Measurements from ENCODE around the gene TLE2. TPM values are rescaled to one million over a fixed set of nuclear protein-coding genes. Genes with fewer than 3 reads are reported as not detected.

Gene TLE2
- polyA plus RNA-seq, 1 of the 3 experiments (the other 2 are of a cell fraction) = 2.3 TPM

DNA sequence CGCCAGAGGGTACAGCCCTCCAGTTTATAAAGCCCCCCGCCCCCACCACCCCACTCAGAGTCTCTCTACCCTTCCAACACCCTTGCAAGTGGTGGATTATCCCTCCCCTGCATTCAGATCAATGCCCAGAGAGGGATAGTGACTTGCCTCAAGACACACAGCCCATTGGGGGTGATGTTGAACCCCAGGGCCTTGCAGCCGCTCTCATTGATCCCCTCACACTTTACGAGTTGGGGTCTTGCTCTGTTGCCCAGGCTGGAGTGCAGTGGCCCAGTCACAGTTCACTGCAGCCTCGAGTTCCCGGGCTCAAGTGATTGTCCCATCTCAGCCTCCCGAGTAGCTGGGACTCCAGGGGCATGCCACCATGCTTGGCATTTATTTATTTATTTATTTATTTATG is 11.2 kb downstream of the TLE2 start:
- Histone ChIP-seq H3K27me3 (ENCODE audit: insufficient read depth) (peaks cover 26% of the 10 kb centered on the region; the same call in 1 of the 2 replicates), H4K20me1 (ENCODE audit: insufficient read depth) (no peaks in the 10 kb centered on the region), H3F3A (replicated peaks; ENCODE audit: insufficient read depth) (peaks cover 11% of the 10 kb centered on the region), H3K27ac (ENCODE audit: low read depth in 2 of 2, low read length in 1 of 2) (no peak overlapping the region), H3K9ac (no peak overlapping the region), H3K79me2 (ENCODE audit: insufficient read depth) (no peaks in the 10 kb centered on the region), H3K4me2 (no peak overlapping the region), H3K9me3 (no peaks in the 10 kb centered on the region), H3K36me3 (replicated peaks in 1 of 2; ENCODE audit: control insufficient read depth in 1 of 2, insufficient read depth in 2 of 2, low read length in 1 of 2) (no peaks in the 10 kb centered on the region), H3K4me3 (ENCODE audit: low read depth in 2 of 2, low read length in 1 of 2) (no peak overlapping the region), H2AFZ (ENCODE audit: low read depth) (no peak overlapping the region), H3K9me2 (no peaks in the 10 kb centered on the region), H3K4me1 (ENCODE audit: control insufficient read depth in 1 of 2, insufficient read depth in 2 of 2, low read depth in 1 of 2, low read length in 1 of 2) (no peaks in the 10 kb centered on the region)
- 43% methylated on average over 7 of the region's 7 CpGs for WGBS (ENCODE audit: low lambda C conversion rate)
- POLR2A ChIA-PET = no interaction called here
- CTCF ChIA-PET = no interaction called here
- no peak for TF ChIP-seq TAF1 (IDR thresholded peaks at IDR 0.05; ENCODE audit: borderline replicate concordance, low read depth, low read length)
- TF ChIP-seq TCF12 (IDR thresholded peaks at IDR 0.05) = no peak
- no peak for TF ChIP-seq CHD2 (IDR thresholded peaks at IDR 0.05; ENCODE audit: low read length, partially characterized antibody)
- DNase-seq = no peak

DNA sequence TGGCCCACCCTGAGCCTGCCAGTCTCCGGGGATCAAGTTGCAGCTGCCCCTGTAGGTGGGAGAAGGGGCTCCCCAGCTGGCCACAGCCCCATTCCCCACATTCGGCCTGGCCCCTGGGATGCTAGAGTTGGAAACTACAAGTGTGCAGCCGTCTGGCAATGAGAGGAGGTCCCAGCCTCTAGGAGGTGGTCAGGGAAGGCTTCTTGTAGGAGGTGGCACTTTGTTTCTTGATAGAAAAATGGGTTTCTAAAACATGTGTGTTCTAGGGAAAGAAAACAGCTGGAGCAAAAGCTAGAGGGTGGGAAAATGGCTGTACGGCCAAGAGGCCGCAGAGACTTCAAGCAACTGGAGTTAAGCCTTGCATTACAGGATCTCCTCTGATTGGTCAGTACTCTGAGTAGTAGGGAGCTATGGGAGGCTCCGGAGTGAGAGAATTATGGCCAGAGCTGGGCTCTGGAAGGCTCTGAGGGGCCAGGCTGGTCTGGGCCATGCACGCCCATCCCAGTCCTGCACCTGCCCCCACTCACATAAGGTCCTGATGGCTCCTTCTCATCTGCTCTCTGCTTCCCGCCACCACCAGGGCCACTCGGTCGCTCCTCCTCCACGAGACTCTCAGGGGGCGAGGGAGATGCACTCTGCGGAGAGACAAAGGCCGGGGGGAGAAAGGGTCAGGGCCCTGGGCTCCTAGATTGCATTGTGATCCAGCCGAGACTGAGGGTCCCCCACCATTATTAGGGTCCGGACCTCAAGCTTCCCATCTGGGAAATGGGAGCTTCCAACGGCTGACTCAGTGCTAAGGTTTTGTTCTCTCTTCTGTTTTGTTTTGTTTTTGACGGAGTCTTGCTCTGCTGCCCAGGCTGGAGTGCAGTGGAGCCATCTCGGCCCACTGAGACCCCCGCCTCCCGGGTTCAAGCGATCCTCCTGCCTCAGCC is 13.7 kb downstream of the TLE2 start:
- Histone ChIP-seq H3K9me2 (no peaks in the 10 kb centered on the region), H3K9me3 (no peaks in the 10 kb centered on the region), H3K27me3 (ENCODE audit: insufficient read depth) (peaks cover 21% of the 10 kb centered on the region), H3K4me3 (ENCODE audit: low read depth in 2 of 2, low read length in 1 of 2) (no peak overlapping the region), H4K20me1 (ENCODE audit: insufficient read depth) (no peaks in the 10 kb centered on the region), H2AFZ (ENCODE audit: low read depth) (no peak overlapping the region), H3F3A (replicated peaks; ENCODE audit: insufficient read depth) (peaks cover 6% of the 10 kb centered on the region), H3K36me3 (replicated peaks in 1 of 2; ENCODE audit: control insufficient read depth in 1 of 2, insufficient read depth in 2 of 2, low read length in 1 of 2) (no peaks in the 10 kb centered on the region), H3K9ac (no peak overlapping the region), H3K4me1 (ENCODE audit: control insufficient read depth in 1 of 2, insufficient read depth in 2 of 2, low read depth in 1 of 2, low read length in 1 of 2) (no peaks in the 10 kb centered on the region), H3K4me2 (no peak overlapping the region), H3K79me2 (ENCODE audit: insufficient read depth) (no peaks in the 10 kb centered on the region), H3K27ac (ENCODE audit: low read depth in 2 of 2, low read length in 1 of 2) (no peak overlapping the region)
- DNase-seq = no peak
- ChIA-PET CTCF (interaction anchor here (1.3 to 4.5 kb wide), 4 partner anchors 20 to 88 kb away, joined by 3 to 17 read pairs (median 6); no protein-coding TSS in a partner anchor), POLR2A (no interaction called here)
- WGBS (ENCODE audit: low lambda C conversion rate) = 55% methylated on average over 21 of the region's 22 CpGs
- TF ChIP-seq TAF1 (IDR thresholded peaks at IDR 0.05; ENCODE audit: borderline replicate concordance, low read depth, low read length) (no peak), ELF1 (IDR thresholded peaks at IDR 0.05) (no peak), EZH2phosphoT487 (IDR thresholded peaks at IDR 0.05; ENCODE audit: borderline replicate concordance, low read depth) (no peak), NRF1 (IDR thresholded peaks at IDR 0.05; ENCODE audit: low read depth, low read length) (no peak), NFIC (IDR thresholded peaks at IDR 0.05; ENCODE audit: borderline replicate concordance) (no peak)
- TF ChIP-seq, protein P1, sequence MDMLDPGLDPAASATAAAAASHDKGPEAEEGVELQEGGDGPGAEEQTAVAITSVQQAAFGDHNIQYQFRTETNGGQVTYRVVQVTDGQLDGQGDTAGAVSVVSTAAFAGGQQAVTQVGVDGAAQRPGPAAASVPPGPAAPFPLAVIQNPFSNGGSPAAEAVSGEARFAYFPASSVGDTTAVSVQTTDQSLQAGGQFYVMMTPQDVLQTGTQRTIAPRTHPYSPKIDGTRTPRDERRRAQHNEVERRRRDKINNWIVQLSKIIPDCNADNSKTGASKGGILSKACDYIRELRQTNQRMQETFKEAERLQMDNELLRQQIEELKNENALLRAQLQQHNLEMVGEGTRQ (IDR thresholded peaks at IDR 0.05; ENCODE audit: borderline replicate concordance, low read depth, low read length) = no peak
- TF ChIP-seq, protein P2, sequence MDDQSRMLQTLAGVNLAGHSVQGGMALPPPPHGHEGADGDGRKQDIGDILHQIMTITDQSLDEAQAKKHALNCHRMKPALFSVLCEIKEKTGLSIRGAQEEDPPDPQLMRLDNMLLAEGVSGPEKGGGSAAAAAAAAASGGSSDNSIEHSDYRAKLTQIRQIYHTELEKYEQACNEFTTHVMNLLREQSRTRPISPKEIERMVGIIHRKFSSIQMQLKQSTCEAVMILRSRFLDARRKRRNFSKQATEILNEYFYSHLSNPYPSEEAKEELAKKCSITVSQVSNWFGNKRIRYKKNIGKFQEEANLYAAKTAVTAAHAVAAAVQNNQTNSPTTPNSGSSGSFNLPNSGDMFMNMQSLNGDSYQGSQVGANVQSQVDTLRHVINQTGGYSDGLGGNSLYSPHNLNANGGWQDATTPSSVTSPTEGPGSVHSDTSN (IDR thresholded peaks at IDR 0.05) = no peak
- TF ChIP-seq, protein P3, sequence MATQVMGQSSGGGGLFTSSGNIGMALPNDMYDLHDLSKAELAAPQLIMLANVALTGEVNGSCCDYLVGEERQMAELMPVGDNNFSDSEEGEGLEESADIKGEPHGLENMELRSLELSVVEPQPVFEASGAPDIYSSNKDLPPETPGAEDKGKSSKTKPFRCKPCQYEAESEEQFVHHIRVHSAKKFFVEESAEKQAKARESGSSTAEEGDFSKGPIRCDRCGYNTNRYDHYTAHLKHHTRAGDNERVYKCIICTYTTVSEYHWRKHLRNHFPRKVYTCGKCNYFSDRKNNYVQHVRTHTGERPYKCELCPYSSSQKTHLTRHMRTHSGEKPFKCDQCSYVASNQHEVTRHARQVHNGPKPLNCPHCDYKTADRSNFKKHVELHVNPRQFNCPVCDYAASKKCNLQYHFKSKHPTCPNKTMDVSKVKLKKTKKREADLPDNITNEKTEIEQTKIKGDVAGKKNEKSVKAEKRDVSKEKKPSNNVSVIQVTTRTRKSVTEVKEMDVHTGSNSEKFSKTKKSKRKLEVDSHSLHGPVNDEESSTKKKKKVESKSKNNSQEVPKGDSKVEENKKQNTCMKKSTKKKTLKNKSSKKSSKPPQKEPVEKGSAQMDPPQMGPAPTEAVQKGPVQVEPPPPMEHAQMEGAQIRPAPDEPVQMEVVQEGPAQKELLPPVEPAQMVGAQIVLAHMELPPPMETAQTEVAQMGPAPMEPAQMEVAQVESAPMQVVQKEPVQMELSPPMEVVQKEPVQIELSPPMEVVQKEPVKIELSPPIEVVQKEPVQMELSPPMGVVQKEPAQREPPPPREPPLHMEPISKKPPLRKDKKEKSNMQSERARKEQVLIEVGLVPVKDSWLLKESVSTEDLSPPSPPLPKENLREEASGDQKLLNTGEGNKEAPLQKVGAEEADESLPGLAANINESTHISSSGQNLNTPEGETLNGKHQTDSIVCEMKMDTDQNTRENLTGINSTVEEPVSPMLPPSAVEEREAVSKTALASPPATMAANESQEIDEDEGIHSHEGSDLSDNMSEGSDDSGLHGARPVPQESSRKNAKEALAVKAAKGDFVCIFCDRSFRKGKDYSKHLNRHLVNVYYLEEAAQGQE (IDR thresholded peaks at IDR 0.05; ENCODE audit: low read depth, low read length) = no peak
